K562 (cell line): Measurements from ENCODE around the gene DTD1. TPM values are rescaled to one million over a fixed set of nuclear protein-coding genes. Genes with fewer than 3 reads are reported as not detected.
A peak's percentile ranks its signal among the peaks of the same experiment; 100 is the strongest.

ENCODE experiments used
- GABPA ChIP-seq: fragments of 200-800 bp; sonication (Bioruptor generic); conservative IDR thresholded peaks from 2 replicates; pipeline ENCODE4 v1.6.1; 2016; ENCODE audit warnings: low read depth, missing genetic modification characterization, missing compliant biosample characterization
- NR2C1 ChIP-seq, 2 experiments: fragments of 450-650 bp; IDR thresholded peaks; 2 replicates each; pipeline ENCODE4 v1.6.1; 2017; ENCODE audit warnings: mild to moderate bottlenecking in 2 of 2, antibody characterized with exemption in 1 of 2, inconsistent platforms in 1 of 2, missing compliant biosample characterization in 1 of 2, missing genetic modification characterization in 1 of 2
- POLR2B ChIP-seq: fragments of 450-650 bp; IDR thresholded peaks from 2 replicates; pipeline ENCODE4 v1.6.1; 2018; ENCODE audit warnings: low read depth; ENCODE audit not compliant: partially characterized antibody
- POLR2G ChIP-seq: fragments of 200-400 bp; formaldehyde crosslinking; IDR thresholded peaks from 2 replicates; pipeline ENCODE4 v1.6.1; 2017; ENCODE audit warnings: low read depth, mild to moderate bottlenecking, antibody characterized with exemption, low read length, moderate library complexity
- SP1 ChIP-seq: sonication (generic); formaldehyde crosslinking; IDR thresholded peaks from 2 replicates; pipeline ENCODE4 v1.8.1; 2022; ENCODE audit warnings: mild to moderate bottlenecking, missing genetic modification reagents
- ZNF318 ChIP-seq, 2 experiments: fragments of 450-650 bp; IDR thresholded peaks; 2 replicates each; pipeline ENCODE4 v1.6.1; 2016; ENCODE audit warnings: mild to moderate bottlenecking in 2 of 2, borderline replicate concordance in 1 of 2, low read depth in 1 of 2, moderate library complexity in 1 of 2
- polyA plus RNA-seq, 8 experiments: library from polyadenylated mRNA; depleted of rRNA in 4 of 8; stranded (reverse) in 5 of 8; unstranded in 3 of 8; fragments of >200 nt; fragmentation: Nextera tagmentation in 2 of 8; fragmentation: Illumina TruSeq in 1 of 8; extraction: Ambion mirVana in 2 of 8; extraction: Trizol in 1 of 8; gene quantifications; 2 replicates each; pipeline versions ENCODE4 v1.2.1 to v1.2.3, GENCODE V29; 2011 to 2014; ENCODE audit warnings: inconsistent platforms in 1 of 8, missing spikeins in 1 of 8
- total RNA-seq, 7 experiments: library from RNA; depleted of rRNA in 6 of 7; stranded (reverse); fragments of >200 nt in 6 of 7; fragmentation: Illumina TruSeq in 2 of 7; extraction: Trizol in 2 of 7; gene quantifications; 2 replicates each; pipeline versions ENCODE4 v1.2.1 to v1.2.3, GENCODE V29; 2011 to 2021; ENCODE audit warnings: low replicate concordance in 1 of 7
- TF ChIP-seq, protein P1 (sequence below), 2 experiments: fragments of 450-650 bp; IDR thresholded peaks; 2 replicates each; pipeline ENCODE4 v1.6.1; 2018; ENCODE audit warnings: mild to moderate bottlenecking in 2 of 2, low read depth in 1 of 2; ENCODE audit not compliant: partially characterized antibody in 2 of 2
- TF ChIP-seq, protein P2 (sequence below), 3 experiments: fragments of 200-800 bp in 1 of 3; fragments of 250-450 bp in 1 of 3; fragments of 450-650 bp in 1 of 3; sonication (Bioruptor Pico) in 1 of 3; sonication (Bioruptor generic) in 1 of 3; formaldehyde crosslinking in 1 of 3; IDR thresholded peaks; 2 replicates each; pipeline versions ENCODE4 v1.6.1 to v1.8.0; 2016 to 2022; ENCODE audit warnings: mild to moderate bottlenecking in 2 of 3, missing genetic modification characterization in 2 of 3, missing compliant biosample characterization in 1 of 3, moderate library complexity in 1 of 3

DTD1 gene
- total and polyA plus RNA-seq, 9 of the 15 experiments (the other 6 are each of a cell fraction or from before 2014, with no cell fraction given), result 5.7 to 28.6 (median 26.8) TPM

DNA sequence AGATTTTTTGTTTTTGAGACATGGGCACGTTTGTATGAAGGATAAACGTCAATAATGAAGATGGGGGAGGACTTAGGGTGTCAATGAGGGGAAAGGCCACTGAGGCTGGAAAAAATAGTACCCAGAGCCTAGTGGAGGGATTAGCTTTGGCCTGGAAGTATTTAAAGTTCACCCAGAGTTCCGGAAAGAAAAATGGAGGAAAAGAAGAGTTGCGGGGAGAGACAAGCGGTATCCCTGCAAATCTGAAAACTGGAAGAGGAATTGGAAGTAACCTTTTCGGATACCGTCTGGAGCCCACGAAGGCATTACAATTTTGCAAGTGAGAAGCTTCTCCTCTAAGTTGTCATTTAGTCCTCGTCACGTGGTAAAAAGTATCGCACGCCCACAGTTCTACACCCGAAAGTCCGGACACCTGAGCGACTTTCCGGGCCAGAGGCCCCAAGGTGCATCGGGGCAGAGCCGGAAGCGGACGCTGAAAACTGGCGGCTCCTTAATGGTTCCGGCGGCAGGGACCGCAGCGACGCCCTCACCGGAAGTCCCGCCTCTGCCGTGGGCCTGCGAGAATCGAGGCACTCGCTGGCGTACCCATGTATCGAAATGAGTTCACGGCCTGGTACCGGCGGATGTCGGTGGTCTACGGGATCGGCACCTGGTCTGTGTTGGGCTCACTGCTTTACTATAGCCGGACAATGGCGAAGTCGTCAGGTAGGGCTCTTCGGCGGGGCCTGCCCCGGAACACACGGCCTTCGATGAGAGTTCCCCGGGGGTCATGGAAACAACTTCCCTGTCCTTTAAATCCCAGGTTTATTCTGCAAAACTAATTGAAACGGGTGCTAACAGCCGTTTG, 20.7 kb upstream of the DTD1 start, which contains the start of gene SMIM26 (continued):
- TF ChIP-seq ZNF318 (IDR thresholded peaks at IDR 0.05; ENCODE audit: borderline replicate concordance in 1 of 2, low read depth in 1 of 2) (no peak), GABPA (peak; percentile 97), POLR2B (peak; percentile 49), POLR2G (peak; percentile 84), SP1 (CRISPR knock-in tag) (peak; percentile 50; the same call in 1 of the 2 replicates), NR2C1 (IDR thresholded peaks at IDR 0.05) (peak; percentile 88), NR2C1 (tag; IDR thresholded peaks at IDR 0.05) (peak; percentile 93)
- TF ChIP-seq, protein P1, sequence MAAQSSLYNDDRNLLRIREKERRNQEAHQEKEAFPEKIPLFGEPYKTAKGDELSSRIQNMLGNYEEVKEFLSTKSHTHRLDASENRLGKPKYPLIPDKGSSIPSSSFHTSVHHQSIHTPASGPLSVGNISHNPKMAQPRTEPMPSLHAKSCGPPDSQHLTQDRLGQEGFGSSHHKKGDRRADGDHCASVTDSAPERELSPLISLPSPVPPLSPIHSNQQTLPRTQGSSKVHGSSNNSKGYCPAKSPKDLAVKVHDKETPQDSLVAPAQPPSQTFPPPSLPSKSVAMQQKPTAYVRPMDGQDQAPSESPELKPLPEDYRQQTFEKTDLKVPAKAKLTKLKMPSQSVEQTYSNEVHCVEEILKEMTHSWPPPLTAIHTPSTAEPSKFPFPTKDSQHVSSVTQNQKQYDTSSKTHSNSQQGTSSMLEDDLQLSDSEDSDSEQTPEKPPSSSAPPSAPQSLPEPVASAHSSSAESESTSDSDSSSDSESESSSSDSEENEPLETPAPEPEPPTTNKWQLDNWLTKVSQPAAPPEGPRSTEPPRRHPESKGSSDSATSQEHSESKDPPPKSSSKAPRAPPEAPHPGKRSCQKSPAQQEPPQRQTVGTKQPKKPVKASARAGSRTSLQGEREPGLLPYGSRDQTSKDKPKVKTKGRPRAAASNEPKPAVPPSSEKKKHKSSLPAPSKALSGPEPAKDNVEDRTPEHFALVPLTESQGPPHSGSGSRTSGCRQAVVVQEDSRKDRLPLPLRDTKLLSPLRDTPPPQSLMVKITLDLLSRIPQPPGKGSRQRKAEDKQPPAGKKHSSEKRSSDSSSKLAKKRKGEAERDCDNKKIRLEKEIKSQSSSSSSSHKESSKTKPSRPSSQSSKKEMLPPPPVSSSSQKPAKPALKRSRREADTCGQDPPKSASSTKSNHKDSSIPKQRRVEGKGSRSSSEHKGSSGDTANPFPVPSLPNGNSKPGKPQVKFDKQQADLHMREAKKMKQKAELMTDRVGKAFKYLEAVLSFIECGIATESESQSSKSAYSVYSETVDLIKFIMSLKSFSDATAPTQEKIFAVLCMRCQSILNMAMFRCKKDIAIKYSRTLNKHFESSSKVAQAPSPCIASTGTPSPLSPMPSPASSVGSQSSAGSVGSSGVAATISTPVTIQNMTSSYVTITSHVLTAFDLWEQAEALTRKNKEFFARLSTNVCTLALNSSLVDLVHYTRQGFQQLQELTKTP (IDR thresholded peaks at IDR 0.05; ENCODE audit: low read depth in 1 of 2, partially characterized antibody in 2 of 2), result peak in 1 of 2 experiments; percentile 46
- TF ChIP-seq, protein P2, sequence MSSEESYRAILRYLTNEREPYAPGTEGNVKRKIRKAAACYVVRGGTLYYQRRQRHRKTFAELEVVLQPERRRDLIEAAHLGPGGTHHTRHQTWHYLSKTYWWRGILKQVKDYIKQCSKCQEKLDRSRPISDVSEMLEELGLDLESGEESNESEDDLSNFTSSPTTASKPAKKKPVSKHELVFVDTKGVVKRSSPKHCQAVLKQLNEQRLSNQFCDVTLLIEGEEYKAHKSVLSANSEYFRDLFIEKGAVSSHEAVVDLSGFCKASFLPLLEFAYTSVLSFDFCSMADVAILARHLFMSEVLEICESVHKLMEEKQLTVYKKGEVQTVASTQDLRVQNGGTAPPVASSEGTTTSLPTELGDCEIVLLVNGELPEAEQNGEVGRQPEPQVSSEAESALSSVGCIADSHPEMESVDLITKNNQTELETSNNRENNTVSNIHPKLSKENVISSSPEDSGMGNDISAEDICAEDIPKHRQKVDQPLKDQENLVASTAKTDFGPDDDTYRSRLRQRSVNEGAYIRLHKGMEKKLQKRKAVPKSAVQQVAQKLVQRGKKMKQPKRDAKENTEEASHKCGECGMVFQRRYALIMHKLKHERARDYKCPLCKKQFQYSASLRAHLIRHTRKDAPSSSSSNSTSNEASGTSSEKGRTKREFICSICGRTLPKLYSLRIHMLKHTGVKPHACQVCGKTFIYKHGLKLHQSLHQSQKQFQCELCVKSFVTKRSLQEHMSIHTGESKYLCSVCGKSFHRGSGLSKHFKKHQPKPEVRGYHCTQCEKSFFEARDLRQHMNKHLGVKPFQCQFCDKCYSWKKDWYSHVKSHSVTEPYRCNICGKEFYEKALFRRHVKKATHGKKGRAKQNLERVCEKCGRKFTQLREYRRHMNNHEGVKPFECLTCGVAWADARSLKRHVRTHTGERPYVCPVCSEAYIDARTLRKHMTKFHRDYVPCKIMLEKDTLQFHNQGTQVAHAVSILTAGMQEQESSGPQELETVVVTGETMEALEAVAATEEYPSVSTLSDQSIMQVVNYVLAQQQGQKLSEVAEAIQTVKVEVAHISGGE (CRISPR knock-in tag; IDR thresholded peaks at IDR 0.05), result peak; percentile 79 to 98 (median 96)
